HEK293T (cell line): ENCODE measurements around the gene ATP13A2.

Experiments
- ARNT ChIP-seq: fragments of 450-650 bp; IDR thresholded peaks from 2 replicates; pipeline ENCODE4 v1.6.1; 2017; ENCODE audit warnings: mild to moderate bottlenecking
- BHLHE40 ChIP-seq: fragments of 450-650 bp; IDR thresholded peaks from 2 replicates; pipeline ENCODE4 v1.6.1; 2016; ENCODE audit warnings: mild to moderate bottlenecking, moderate library complexity, borderline replicate concordance
- ELF4 ChIP-seq: fragments of 450-650 bp; IDR thresholded peaks from 2 replicates; pipeline ENCODE4 v1.6.1; 2017; ENCODE audit warnings: antibody characterized with exemption
- FOXA1 ChIP-seq: fragments of 450-650 bp; IDR thresholded peaks from 2 replicates; pipeline ENCODE4 v1.6.1; 2016; ENCODE audit warnings: mild to moderate bottlenecking
- FOXK2 ChIP-seq: fragments of 450-650 bp; IDR thresholded peaks from 2 replicates; pipeline ENCODE4 v1.6.1; 2016; ENCODE audit warnings: mild to moderate bottlenecking
- FOXM1 ChIP-seq: fragments of 450-650 bp; IDR thresholded peaks from 2 replicates; pipeline ENCODE4 v1.6.1; 2017; ENCODE audit warnings: mild to moderate bottlenecking, borderline replicate concordance
- NFRKB ChIP-seq: fragments of 450-650 bp; IDR thresholded peaks from 2 replicates; pipeline ENCODE4 v1.6.1; 2016; ENCODE audit warnings: mild to moderate bottlenecking, moderate library complexity
- SP1 ChIP-seq: fragments of 450-650 bp; IDR thresholded peaks from 2 replicates; pipeline ENCODE4 v1.6.1; 2017
- SUZ12 ChIP-seq: fragments of 450-650 bp; IDR thresholded peaks from 2 replicates; pipeline ENCODE4 v1.6.1; 2016; ENCODE audit warnings: mild to moderate bottlenecking
- TARDBP ChIP-seq: fragments of 450-650 bp; IDR thresholded peaks from 2 replicates; pipeline ENCODE4 v1.6.1; 2016
- ZNF384 ChIP-seq: fragments of 450-650 bp; IDR thresholded peaks from 2 replicates; pipeline ENCODE4 v1.6.1; 2016
- TF ChIP-seq, protein P1 (sequence below): fragments of 450-650 bp; IDR thresholded peaks from 2 replicates; pipeline ENCODE4 v1.6.1; 2016

DNA sequence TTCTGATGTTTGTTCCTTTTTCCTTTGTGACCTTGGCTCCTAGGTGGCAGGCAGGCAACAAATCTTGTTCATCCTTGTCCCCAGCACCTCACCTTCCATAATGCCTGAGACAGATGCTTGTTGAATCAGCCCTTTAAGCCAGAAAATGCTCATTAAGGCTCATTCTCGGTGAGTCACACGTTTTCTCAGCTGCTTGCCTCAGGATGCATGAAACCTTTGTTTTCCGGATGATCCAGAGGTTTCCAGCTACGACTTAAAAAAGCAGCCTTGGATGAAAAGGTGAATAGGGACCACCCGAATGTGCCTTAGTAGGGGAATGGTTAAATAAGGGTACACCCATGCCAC, 4.6 kb upstream of the ATP13A2 start:
- TF ChIP-seq FOXM1 (no peak), FOXA1 (no peak), BHLHE40 (no peak), ZNF384 (no peak), NFRKB (no peak), SP1 (no peak), TARDBP (no peak), ELF4 (no peak), FOXK2 (no peak), SUZ12 (no peak), ARNT (no peak)
- TF ChIP-seq, protein P1, sequence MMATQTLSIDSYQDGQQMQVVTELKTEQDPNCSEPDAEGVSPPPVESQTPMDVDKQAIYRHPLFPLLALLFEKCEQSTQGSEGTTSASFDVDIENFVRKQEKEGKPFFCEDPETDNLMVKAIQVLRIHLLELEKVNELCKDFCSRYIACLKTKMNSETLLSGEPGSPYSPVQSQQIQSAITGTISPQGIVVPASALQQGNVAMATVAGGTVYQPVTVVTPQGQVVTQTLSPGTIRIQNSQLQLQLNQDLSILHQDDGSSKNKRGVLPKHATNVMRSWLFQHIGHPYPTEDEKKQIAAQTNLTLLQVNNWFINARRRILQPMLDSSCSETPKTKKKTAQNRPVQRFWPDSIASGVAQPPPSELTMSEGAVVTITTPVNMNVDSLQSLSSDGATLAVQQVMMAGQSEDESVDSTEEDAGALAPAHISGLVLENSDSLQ = no peak
